IPS DF 6.9 (cell line): Measurements from ENCODE around the gene MYO19.

Experiments used
- DNase-seq: peaks from one replicate; pipeline ENCODE4 v3.0.0-alpha.2; 2013; ENCODE audit warnings: low read depth, low spot score
- H3K27ac ChIP-seq: one replicate; pipeline ENCODE4 v1.5.1; 2013; ENCODE audit warnings: low read length, control low read depth
- H3K27me3 ChIP-seq: 2 replicates; pipeline ENCODE4 v1.6.1; 2013; ENCODE audit warnings: mild to moderate bottlenecking, low read length; ENCODE audit not compliant: control insufficient read depth, insufficient read depth
- H3K36me3 ChIP-seq: 2 replicates; pipeline ENCODE4 v1.6.1; 2013; ENCODE audit warnings: low read length; ENCODE audit not compliant: control insufficient read depth, insufficient read depth
- H3K4me1 ChIP-seq: 2 replicates; pipeline ENCODE4 v1.6.1; 2013; ENCODE audit warnings: low read length; ENCODE audit not compliant: control insufficient read depth, insufficient read depth
- H3K4me3 ChIP-seq: 2 replicates; pipeline ENCODE4 v1.5.1; 2013; ENCODE audit warnings: mild to moderate bottlenecking, low read length
- H3K9me3 ChIP-seq: 2 replicates; pipeline ENCODE4 v1.6.1; 2013; ENCODE audit warnings: low read length, inconsistent platforms; ENCODE audit not compliant: control insufficient read depth, insufficient read depth
- WGBS: extraction: QIAGEN DNeasy Blood & Tissue Kit; methylation state at CpG from one replicate; pipeline ENCODE4 v1.1.7; 2013; ENCODE audit warnings: mixed read lengths, missing lambda C conversion rate; ENCODE audit not compliant: insufficient read length, insufficient coverage; 5-methylcytosine and 5-hydroxymethylcytosine counted together

MYO19 gene

DNA sequence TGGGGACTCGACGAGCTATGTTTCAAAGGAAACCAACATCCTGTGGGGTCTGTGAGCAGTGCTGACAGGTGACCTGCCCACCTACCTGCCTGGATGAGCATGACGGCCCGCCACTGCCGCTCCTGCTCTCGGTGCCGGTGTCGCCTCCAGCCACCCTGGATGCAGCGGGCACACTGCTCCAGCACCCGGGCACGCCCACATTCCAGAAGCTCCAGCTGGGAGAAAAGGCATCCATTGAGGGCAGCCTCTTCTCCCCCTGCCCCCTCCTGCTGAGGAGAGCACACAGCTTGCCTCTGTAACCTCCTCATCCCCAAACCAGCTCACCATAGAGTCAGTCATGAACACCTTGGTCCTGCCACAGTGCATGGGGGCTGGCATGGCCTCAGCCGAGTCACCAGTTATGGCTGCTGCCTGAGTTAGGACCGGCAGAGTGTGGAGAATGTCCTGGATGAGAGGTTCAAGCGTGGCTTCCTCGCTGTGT lies 33.9 kb downstream of the MYO19 start:
- Histone ChIP-seq H3K36me3 (peaks cover 44% of the 10 kb centered on the region), H3K27ac (no peak overlapping the region), H3K27me3 (no peaks in the 10 kb centered on the region), H3K4me1 (no peaks in the 10 kb centered on the region), H3K9me3 (no peaks in the 10 kb centered on the region), H3K4me3 (no peak overlapping the region)
- DNase-seq, result no peak
- WGBS, result no CpG with 5 or more reads among the region's 15 CpGs

DNA sequence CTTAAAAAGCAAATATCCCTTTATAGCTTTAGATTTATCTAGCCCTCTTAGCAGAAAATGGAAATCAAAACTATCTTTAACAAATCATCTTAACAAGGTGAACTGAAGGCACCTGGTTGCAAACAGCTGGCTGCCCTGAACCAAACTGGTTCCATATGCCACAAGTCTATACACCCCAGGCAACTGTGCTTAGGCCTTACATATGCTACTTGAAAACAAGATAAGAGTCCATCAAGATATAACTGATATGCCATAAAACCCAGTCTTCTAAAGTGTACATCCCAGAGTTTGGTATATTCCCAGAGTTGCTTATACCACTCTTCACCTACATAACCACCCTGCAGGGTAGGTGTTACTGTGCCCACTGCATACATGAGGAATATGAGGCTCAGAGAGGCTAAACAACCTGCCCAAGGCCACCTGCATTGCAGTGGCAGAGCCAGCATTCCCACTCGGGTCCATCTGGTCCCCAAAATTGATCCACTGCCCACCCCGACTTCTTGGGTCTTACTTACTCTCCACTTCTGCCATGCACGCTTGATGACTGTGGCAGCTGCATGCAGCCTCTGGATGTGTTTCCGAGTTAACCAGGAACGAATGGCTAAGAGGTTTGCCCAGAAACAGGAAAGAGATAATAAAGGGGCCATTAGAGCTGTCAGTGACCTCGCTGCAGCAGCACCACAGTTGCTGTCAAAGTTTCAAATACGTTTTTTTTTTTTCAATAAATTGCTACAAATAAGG lies 35.9 kb downstream of the MYO19 start:
- no peaks in the 10 kb centered on the region for H3K27me3 ChIP-seq
- H3K27ac ChIP-seq, result no peak overlapping the region
- H3K4me1 ChIP-seq, result no peaks in the 10 kb centered on the region
- peaks cover 38% of the 10 kb centered on the region for H3K36me3 ChIP-seq
- no peaks in the 10 kb centered on the region for H3K9me3 ChIP-seq
- no peak for DNase-seq
- no peak overlapping the region for H3K4me3 ChIP-seq
- WGBS, result no CpG with 5 or more reads among the region's 7 CpGs

DNA sequence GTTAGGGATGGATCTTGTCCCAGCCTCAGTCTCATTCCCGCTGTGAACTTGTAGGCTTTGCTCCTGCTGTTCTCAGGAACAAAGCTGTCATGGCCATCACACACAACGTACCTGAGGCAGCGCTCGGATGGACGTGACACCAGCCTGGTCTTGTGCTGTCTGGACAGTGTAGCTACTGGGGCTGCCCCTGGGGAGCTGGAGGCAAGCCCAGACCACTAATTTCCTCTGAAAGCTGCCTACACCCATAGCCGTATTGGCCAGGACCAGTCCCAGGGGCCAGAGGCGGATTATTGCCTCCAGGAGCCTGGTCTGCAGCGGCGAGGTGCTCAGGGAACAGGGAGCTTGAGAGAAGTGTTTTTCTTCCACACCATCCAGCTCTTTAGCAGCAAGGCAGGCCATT lies 36.5 kb downstream of the MYO19 start:
- no peak for DNase-seq
- no CpG with 5 or more reads among the region's 9 CpGs for WGBS
- no peak overlapping the region for H3K4me3 ChIP-seq
- no peak overlapping the region for H3K27ac ChIP-seq
- peaks cover 36% of the 10 kb centered on the region for H3K36me3 ChIP-seq
- H3K27me3 ChIP-seq, result no peaks in the 10 kb centered on the region
- no peaks in the 10 kb centered on the region for H3K9me3 ChIP-seq
- H3K4me1 ChIP-seq, result no peaks in the 10 kb centered on the region

DNA sequence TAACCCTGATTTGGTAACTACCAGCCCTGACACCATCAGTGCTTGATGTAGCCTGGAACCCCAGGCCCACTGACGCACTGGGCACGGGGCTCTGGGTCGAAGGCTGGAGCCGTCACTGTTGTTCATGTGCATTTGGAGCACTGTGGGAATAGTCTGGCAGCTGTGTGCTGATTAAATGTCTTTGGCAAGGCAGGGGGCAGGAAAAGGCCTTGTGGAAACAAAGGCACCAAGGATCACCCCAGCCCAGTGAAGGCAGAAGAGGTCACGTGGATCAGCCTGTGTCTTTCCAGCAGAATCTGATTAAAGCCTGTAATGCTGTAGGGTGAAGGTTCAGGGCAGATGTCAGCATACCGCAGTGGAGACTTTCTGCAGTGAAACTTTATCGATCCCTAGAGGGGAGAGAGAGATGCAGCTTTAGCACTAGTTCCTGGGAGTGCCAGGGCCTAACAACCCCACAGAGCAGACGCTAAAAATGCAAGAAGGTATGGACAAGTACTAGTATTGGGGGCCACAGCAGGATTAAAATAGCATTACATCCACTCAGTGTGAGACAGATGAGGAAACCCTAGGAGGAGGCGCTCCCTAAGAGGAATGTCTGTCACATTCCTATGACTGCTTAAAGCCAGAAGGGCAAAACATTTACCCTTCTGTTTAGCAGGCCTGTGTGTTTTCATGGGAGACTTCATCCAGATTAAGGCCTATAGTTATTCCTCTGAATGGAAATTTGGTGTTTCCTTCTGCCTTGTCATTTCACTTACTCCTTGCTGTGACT lies 38.5 kb downstream of the MYO19 start:
- H3K4me3 ChIP-seq, result no peak overlapping the region
- no peaks in the 10 kb centered on the region for H3K9me3 ChIP-seq
- no CpG with 5 or more reads among the region's 9 CpGs for WGBS
- H3K36me3 ChIP-seq, result peaks cover 29% of the 10 kb centered on the region
- no peak for DNase-seq
- no peaks in the 10 kb centered on the region for H3K27me3 ChIP-seq
- H3K4me1 ChIP-seq, result no peaks in the 10 kb centered on the region
- no peak overlapping the region for H3K27ac ChIP-seq

DNA sequence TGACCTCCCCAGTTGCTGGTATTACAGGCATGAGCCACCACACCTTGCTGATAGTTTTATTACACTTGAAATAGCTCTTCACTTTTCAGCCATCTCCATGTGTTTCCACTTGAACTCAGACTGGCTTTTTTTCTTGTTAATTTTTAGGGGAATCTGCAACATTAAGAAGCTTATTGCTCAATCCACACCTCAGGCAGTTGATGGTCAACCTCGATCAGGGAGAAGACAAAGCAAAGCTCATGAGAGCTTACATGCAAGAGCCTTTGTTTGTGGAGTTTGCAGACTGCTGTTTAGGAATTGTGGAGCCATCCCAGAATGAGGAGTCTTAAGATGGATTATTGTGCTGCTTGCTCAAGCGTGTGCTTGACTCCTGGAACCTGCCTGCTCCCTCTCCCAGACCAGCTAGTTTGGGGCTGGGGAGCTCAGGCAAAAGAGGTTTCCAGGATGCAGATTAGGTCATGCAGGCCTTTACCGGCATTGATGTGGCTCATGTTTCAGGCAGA lies 39.5 kb downstream of the MYO19 start:
- Histone ChIP-seq H3K4me1 (no peaks in the 10 kb centered on the region), H3K27me3 (no peaks in the 10 kb centered on the region), H3K27ac (no peak overlapping the region), H3K4me3 (no peak overlapping the region), H3K36me3 (peaks cover 20% of the 10 kb centered on the region), H3K9me3 (no peaks in the 10 kb centered on the region)
- WGBS, result no CpG with 5 or more reads among the region's 3 CpGs
- DNase-seq, result no peak

DNA sequence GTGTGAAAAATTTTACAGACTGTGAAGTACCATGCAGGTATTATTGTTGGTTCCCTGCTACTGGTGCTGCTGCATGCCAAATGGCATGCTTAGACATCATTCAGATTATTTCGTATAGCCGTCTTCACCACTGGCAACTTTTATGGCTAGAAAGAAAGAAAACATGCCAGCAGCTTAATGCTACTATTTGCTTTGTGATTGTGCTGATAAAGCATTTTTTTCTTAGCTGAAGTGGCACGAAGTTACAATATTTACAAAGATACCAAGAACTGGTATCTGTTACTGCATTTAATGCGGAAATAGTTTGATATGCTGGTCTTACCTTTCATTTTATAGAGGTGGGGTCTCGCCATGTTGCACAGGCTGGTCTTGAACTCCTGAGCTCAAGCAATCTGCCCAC lies 40.0 kb downstream of the MYO19 start:
- no peaks in the 10 kb centered on the region for H3K9me3 ChIP-seq
- no peak for DNase-seq
- H3K4me1 ChIP-seq, result no peaks in the 10 kb centered on the region
- WGBS, result no CpG with 5 or more reads among the region's 5 CpGs
- H3K27me3 ChIP-seq, result no peaks in the 10 kb centered on the region
- H3K36me3 ChIP-seq, result peaks cover 20% of the 10 kb centered on the region
- no peak overlapping the region for H3K4me3 ChIP-seq
- no peak overlapping the region for H3K27ac ChIP-seq

DNA sequence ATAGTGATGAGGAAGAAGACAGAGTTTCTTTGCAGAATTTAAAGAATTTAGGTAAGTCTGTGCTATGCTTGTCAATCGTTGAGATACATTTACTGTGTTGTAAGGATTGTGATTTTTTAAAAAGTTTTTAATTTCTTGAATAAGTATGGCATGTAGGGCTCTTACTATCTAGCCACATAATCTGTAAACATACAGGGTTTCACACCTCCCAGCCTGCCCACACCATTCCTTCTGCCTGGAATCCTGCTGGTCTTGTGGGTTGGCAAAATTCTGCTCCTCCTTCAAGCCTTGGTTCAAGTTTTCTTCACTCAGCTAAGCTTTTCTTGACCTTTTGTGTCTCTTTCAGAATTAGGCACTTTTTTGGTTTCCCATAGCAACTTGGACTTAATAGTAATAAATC lies 40.7 kb downstream of the MYO19 start:
- 100% methylated on average over 1 of the region's 1 CpG for WGBS
- no peak overlapping the region for H3K4me3 ChIP-seq
- H3K4me1 ChIP-seq, result no peaks in the 10 kb centered on the region
- peaks cover 20% of the 10 kb centered on the region for H3K36me3 ChIP-seq
- no peak overlapping the region for H3K27ac ChIP-seq
- DNase-seq, result no peak
- no peaks in the 10 kb centered on the region for H3K27me3 ChIP-seq
- H3K9me3 ChIP-seq, result no peaks in the 10 kb centered on the region

DNA sequence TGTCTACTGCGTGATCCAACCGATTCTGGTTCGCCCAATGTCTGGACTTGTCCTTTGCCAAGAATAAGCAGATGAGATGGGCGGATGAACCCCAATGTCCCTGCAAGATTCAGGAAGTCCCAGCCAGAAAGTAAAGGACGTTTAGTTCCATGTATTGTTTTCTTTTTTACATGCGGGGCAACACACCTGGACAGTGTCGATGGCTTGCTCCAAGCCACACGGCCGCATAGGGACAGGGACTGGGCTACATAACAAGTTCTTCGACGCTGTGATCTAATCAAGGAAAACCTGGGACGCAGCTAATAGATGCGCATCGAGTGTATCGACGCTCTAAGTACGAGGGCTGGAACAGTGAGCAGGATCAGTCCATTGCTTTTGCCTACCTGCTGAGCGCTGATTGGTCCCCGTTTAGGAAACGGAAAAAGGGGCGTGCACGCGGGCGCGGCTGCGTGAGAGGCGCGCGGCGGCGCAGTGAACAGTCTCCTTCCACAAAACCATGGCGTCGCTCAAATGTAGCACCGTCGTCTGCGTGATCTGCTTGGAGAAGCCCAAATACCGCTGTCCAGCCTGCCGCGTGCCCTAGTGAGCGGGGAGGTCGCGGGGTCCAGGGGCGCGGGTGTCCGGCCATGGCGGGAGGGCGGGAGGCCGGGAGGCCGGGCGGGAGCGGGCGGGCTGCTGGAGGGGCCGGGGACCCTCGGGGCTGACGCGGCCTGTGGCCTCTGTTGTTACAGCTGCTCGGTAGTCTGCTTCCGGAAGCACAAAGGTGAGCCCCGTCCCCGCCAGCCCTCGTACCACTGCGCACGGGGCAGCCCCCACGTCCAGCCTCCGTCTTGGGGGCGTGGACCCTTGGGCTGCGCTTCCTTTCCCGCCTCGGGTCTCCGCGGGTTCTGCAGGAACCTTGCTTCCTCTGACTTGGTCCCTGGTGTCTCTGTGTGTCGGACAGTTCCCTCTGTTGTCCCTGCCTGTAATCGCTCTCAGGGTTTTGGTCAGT lies 48.2 kb downstream of the MYO19 start, which contains the start of gene ZNHIT3:
Gene ZNHIT3 (plus strand): TSS at position 478 of the 991 bp plus-strand sequence. CDS start 19 bp downstream, at position 497.
- DNase-seq, result peak; percentile 85
- no peak within 1 kb of the TSS for H3K27ac ChIP-seq
- H3K27me3 ChIP-seq, result peaks cover 6% of the 10 kb centered on the region
- WGBS, result no CpG with 5 or more reads among the region's 73 CpGs
- H3K4me1 ChIP-seq, result peaks cover 3% of the 10 kb centered on the region; the same call in 1 of the 2 replicates
- H3K4me3 ChIP-seq, result peak within 1 kb of the TSS; percentile 71
- no peaks in the 10 kb centered on the region for H3K36me3 ChIP-seq
- H3K9me3 ChIP-seq, result no peaks in the 10 kb centered on the region

DNA sequence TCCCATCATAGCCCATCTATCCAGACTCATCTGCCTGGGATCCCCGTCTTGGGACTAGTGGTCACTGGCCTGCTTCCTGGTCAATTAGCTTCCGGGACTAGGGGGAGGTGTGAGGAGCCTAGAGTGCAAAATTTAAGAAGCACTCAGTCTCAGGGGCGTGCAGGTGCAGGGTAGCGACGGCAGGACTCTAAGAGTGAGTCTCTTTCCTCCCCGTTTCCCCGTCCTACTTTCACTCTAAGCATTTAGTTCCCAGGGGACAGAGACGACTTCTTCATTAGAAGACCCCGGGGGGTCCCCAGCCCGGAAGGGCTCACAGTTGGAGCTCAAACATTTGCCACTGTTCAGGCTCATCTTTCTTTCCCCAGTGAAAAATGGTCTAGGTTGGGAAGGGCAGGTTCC lies 48.9 kb downstream of the MYO19 start:
- H3K9me3 ChIP-seq, result no peaks in the 10 kb centered on the region
- no peaks in the 10 kb centered on the region for H3K36me3 ChIP-seq
- DNase-seq, result no peak
- WGBS, result no CpG with 5 or more reads among the region's 10 CpGs
- H3K4me1 ChIP-seq, result peaks cover 3% of the 10 kb centered on the region; the same call in 1 of the 2 replicates
- H3K4me3 ChIP-seq, result peak overlapping the region; percentile 71; the same call in 1 of the 2 replicates
- no peak overlapping the region for H3K27ac ChIP-seq
- H3K27me3 ChIP-seq, result peaks cover 6% of the 10 kb centered on the region
